HG02759 (cell line): ENCODE data around the gene IQGAP3.
"Not testable (repeated sequence)": the region's sequence is repeated elsewhere in the genome, so short reads cannot be mapped to it uniquely, and the experiment has no call there.

Source experiments
- ATAC-seq: cut with Tn5 transposase; IDR thresholded peaks from one replicate; pipeline ENCODE4 v1.9.1; 2021; ENCODE audit warnings: mild to moderate bottlenecking, moderate library complexity; ENCODE audit not compliant: unreplicated experiment

IQGAP3 gene

GRCh38 chr1:156592910-156593660 is 20.7 kb upstream of the IQGAP3 start:
- no peak for ATAC-seq

GRCh38 chr1:156592158-156592909 is 20.0 kb upstream of the IQGAP3 start:
- no peak for ATAC-seq

GRCh38 chr1:156591432-156592157 is 19.2 kb upstream of the IQGAP3 start, which contains the start of gene NAXE:
NAXE (plus strand) TSS chr1:156591776; CDS start chr1:156591805, 29 bp downstream.
- peak; percentile 92 for ATAC-seq

- ATAC-seq, result peak; percentile 3
These were observed 18.7 kb upstream of the IQGAP3 start for GRCh38 chr1:156591181-156591431.

- ATAC-seq, result no peak
These were observed 18.2 kb upstream of the IQGAP3 start for GRCh38 chr1:156590326-156591180.

- no peak for ATAC-seq
These were observed 17.2 kb upstream of the IQGAP3 start for GRCh38 chr1:156589546-156589945.

- not testable (repeated sequence) for ATAC-seq
These were observed 15.6 kb upstream of the IQGAP3 start for GRCh38 chr1:156587927-156588326.

GRCh38 chr1:156586892-156587477 is 14.6 kb upstream of the IQGAP3 start:
- no peak for ATAC-seq

GRCh38 chr1:156586323-156586722 is 14.0 kb upstream of the IQGAP3 start:
- ATAC-seq, result no peak

- ATAC-seq, result no peak
These were observed 12.4 kb upstream of the IQGAP3 start for GRCh38 chr1:156584813-156585212.

- ATAC-seq, result no peak
These were observed 11.7 kb upstream of the IQGAP3 start for GRCh38 chr1:156583821-156584622.

GRCh38 chr1:156582388-156583017 is 10.1 kb upstream of the IQGAP3 start:
- ATAC-seq, result no peak

- ATAC-seq, result no peak
These were observed 9.5 kb upstream of the IQGAP3 start for GRCh38 chr1:156581661-156582387.

- ATAC-seq, result no peak
These were observed 7.1 kb upstream of the IQGAP3 start, which contains the start of gene TTC24 for GRCh38 chr1:156579472-156579871. TTC24 (plus strand) TSS chr1:156579723; CDS start chr1:156581365, 1,642 bp downstream.

- ATAC-seq, result no peak
These were observed 5.7 kb upstream of the IQGAP3 start for GRCh38 chr1:156578055-156578454.

GRCh38 chr1:156577550-156577949 is 5.2 kb upstream of the IQGAP3 start:
- ATAC-seq, result no peak

GRCh38 chr1:156574039-156574633 is 1.8 kb upstream of the IQGAP3 start:
- ATAC-seq, result no peak

- no peak for ATAC-seq
These were observed 276 bp upstream of the IQGAP3 start for GRCh38 chr1:156572663-156573018.
